ENCODE measurements around the gene KCNJ13.

KCNJ13 gene

DNA sequence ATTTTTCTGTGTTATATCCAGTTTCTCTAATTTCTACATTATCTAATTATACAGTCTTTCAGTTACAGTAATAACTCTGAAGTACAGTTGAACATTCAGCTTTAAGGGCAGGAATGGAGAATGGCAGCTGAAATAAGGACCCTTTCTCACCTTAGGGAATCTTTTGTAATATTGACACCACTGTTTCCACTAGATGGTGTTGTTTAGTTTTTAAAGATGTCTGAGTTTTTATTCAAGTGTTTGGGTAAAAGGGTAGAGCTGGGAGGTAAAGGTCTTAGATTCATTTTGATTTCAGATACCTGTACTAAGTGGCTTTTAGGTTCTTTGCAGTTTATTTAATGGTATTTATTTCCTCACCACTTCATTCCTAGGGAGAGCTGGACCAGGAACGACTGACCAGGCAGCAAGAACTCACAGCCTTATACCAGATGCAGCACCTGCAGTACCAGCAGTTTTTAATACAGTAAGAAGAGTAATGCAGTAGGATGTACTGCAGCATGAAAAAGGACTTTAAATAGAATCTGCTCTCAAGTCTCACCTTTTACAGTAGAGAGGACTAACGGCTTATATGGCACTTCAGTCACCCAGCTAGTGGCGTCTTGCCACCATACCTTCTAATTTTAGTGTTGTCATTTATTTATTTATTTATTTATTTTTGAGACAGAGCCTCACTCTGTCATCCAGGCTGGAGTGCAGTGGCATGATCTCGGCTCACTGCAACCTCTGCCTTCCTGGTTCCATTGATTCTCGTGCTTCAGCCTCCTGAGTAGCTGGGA, 33.2 kb upstream of the KCNJ13 start:
- Histone ChIP-seq H3K9ac (no peak overlapping the region), H3K4me2 (ENCODE audit: low read length) (no peak overlapping the region), H3K9me3 (ENCODE audit: control insufficient read depth, low read length) (no peaks in the 10 kb centered on the region), H3K27ac (no peak overlapping the region), H2AFZ (no peak overlapping the region), H3K27me3 (ENCODE audit: control insufficient read depth, insufficient read depth, low read length) (no peaks in the 10 kb centered on the region), H3K79me2 (peaks cover 2% of the 10 kb centered on the region), H3K4me1 (no peaks in the 10 kb centered on the region), H3K36me3 (ENCODE audit: control insufficient read depth, insufficient read depth, low read length) (no peaks in the 10 kb centered on the region), H3K4me3 (ENCODE audit: low read depth, low read length) (no peak overlapping the region)
- TF ChIP-seq, protein P1, sequence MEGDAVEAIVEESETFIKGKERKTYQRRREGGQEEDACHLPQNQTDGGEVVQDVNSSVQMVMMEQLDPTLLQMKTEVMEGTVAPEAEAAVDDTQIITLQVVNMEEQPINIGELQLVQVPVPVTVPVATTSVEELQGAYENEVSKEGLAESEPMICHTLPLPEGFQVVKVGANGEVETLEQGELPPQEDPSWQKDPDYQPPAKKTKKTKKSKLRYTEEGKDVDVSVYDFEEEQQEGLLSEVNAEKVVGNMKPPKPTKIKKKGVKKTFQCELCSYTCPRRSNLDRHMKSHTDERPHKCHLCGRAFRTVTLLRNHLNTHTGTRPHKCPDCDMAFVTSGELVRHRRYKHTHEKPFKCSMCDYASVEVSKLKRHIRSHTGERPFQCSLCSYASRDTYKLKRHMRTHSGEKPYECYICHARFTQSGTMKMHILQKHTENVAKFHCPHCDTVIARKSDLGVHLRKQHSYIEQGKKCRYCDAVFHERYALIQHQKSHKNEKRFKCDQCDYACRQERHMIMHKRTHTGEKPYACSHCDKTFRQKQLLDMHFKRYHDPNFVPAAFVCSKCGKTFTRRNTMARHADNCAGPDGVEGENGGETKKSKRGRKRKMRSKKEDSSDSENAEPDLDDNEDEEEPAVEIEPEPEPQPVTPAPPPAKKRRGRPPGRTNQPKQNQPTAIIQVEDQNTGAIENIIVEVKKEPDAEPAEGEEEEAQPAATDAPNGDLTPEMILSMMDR (IDR thresholded peaks at IDR 0.05) = peak; percentile 6

DNA sequence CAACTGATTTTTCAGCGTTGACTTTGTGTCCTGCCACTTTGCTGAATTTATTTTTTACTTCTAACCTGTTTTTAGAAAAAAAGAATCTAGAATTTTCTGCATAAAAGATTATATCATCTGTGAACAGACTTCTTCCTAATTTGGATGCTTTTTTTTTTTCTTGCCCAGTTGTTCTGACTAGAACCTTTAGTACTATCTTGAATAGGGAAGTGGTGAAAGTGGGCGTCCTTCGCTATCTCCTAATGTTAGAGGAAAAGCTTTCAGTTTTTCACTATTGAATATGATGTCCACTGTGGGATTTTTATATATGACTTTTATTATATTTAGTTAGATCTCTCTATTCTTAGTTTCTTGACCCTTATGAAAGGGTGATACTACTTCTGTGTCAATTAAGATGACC, 25.7 kb upstream of the KCNJ13 start:
- Histone ChIP-seq H3K27ac (no peak overlapping the region), H3K9ac (no peak overlapping the region), H3K4me2 (ENCODE audit: low read length) (no peak overlapping the region), H2AFZ (no peak overlapping the region), H3K27me3 (ENCODE audit: control insufficient read depth, insufficient read depth, low read length) (no peaks in the 10 kb centered on the region), H3K79me2 (peaks cover 11% of the 10 kb centered on the region), H3K36me3 (ENCODE audit: control insufficient read depth, insufficient read depth, low read length) (no peaks in the 10 kb centered on the region), H3K4me3 (ENCODE audit: low read depth, low read length) (no peak overlapping the region), H3K9me3 (ENCODE audit: control insufficient read depth, low read length) (no peaks in the 10 kb centered on the region), H3K4me1 (no peaks in the 10 kb centered on the region)
- TF ChIP-seq, protein P1 (IDR thresholded peaks at IDR 0.05) = no peak

DNA sequence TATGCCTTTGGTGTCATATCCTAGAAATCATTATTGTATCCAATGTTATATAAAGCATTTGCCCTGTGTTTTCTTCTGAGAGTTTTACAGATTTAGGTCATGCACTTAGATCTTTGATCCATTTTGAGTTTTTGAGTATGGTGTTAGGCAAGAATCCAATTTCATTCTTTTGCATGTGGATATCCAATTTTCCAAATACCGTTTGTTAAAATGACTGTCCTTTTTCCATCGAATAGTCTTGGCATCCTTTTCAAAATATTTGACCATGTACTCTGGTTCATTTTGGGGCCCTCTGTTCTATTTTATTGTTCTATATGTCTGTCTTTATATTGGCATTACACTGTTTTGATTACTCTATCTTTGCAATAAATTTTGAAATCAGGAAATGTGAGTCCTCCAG, 23.8 kb upstream of the KCNJ13 start:
- H3K4me1 ChIP-seq = peaks cover 7% of the 10 kb centered on the region
- H3K36me3 ChIP-seq (ENCODE audit: control insufficient read depth, insufficient read depth, low read length) = no peaks in the 10 kb centered on the region
- H3K4me2 ChIP-seq (ENCODE audit: low read length) = no peak overlapping the region
- TF ChIP-seq, protein P1 (IDR thresholded peaks at IDR 0.05) = no peak
- no peak overlapping the region for H3K4me3 ChIP-seq (ENCODE audit: low read depth, low read length)
- H3K9ac ChIP-seq = no peak overlapping the region
- peaks cover 11% of the 10 kb centered on the region for H3K79me2 ChIP-seq
- no peak overlapping the region for H2AFZ ChIP-seq
- H3K27ac ChIP-seq = no peak overlapping the region
- H3K9me3 ChIP-seq (ENCODE audit: control insufficient read depth, low read length) = no peaks in the 10 kb centered on the region
- no peaks in the 10 kb centered on the region for H3K27me3 ChIP-seq (ENCODE audit: control insufficient read depth, insufficient read depth, low read length)

DNA sequence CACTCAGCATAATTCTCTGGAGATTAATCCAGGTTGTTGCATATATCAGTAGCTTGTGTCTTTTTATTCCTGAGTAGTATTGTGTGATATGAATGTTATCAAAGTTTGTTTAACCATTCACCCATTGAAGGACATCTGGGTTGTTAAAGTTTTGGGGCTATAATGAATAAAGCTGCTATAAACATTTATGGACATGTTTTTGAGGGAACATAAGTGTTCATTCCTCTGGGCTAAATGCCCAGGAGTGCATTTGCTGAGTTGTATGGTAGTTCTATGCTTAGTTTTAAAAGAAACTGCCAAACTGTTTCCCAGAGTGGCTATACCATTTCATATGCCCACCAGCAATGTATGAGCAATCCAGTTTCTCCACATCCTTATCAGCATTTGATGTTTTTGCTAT, 21.8 kb upstream of the KCNJ13 start:
- H3K9me3 ChIP-seq (ENCODE audit: control insufficient read depth, low read length) = no peaks in the 10 kb centered on the region
- no peak overlapping the region for H3K4me3 ChIP-seq (ENCODE audit: low read depth, low read length)

More for the DNA sequence above, 21.8 kb upstream of the KCNJ13 start:
- Histone ChIP-seq H3K36me3 (ENCODE audit: control insufficient read depth, insufficient read depth, low read length) (no peaks in the 10 kb centered on the region), H3K4me1 (peaks cover 10% of the 10 kb centered on the region), H3K79me2 (peaks cover 8% of the 10 kb centered on the region), H3K27me3 (ENCODE audit: control insufficient read depth, insufficient read depth, low read length) (no peaks in the 10 kb centered on the region), H2AFZ (no peak overlapping the region), H3K9ac (no peak overlapping the region), H3K4me2 (ENCODE audit: low read length) (no peak overlapping the region), H3K27ac (no peak overlapping the region)
- TF ChIP-seq, protein P1 (IDR thresholded peaks at IDR 0.05) = no peak

Data from parathyroid adenoma (tissue), 2 donors.